Amniotic epithelial cell (primary cell): ENCODE measurements around the gene ABLIM1.

ENCODE experiments used
- DNase-seq: peaks from one replicate; pipeline ENCODE4 v3.0.0-alpha.2; 2010; ENCODE audit warnings: low read depth

The ABLIM1 gene

GRCh38 chr10:114389426-114389825, 268.6 kb downstream of the ABLIM1 start:
- peak; percentile 74 for DNase-seq

GRCh38 chr10:114388275-114388674, 269.8 kb downstream of the ABLIM1 start:
- no peak for DNase-seq

DNA sequence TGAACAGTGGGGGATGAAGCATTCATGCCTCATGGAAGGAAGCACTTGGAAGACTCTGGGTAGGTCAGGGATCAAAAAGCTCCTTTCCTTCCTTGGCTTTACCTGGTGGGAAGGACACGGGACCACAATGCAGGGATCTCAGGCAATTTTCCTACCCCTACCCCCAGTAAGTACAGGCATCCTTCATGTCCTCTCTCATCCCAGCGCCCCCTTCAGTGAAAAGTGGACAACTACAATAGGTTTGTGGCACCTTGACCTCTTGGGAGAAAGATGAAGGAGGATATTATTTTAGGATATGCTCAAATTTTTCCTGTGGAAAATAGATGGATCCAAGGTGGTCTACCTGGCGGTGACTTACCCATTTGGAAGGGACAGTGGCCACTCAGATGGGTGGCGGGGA, 270.3 kb downstream of the ABLIM1 start:
- DNase-seq, result no peak

DNA sequence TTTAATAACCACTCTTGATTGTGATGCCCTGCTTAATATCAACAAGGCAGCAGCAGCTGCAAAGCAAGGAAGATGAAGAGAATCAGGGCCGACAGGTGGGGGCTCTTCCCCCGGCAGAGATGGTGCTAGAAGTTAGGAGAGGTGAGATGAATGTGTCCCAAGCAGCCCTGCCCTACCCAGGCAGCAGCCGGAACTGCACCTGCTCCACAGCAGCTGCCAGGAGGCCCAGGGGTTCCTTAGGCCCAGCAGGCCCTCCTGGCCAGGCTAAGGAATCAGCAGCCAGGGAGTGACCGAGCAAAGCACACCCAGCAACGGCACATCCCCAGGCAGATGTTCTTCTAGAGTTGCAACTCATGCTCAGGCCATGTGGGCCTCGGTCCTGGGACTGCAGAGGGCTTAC, 271.6 kb downstream of the ABLIM1 start:
- no peak for DNase-seq

GRCh38 chr10:114385557-114385956, 272.5 kb downstream of the ABLIM1 start:
- no peak for DNase-seq

DNA sequence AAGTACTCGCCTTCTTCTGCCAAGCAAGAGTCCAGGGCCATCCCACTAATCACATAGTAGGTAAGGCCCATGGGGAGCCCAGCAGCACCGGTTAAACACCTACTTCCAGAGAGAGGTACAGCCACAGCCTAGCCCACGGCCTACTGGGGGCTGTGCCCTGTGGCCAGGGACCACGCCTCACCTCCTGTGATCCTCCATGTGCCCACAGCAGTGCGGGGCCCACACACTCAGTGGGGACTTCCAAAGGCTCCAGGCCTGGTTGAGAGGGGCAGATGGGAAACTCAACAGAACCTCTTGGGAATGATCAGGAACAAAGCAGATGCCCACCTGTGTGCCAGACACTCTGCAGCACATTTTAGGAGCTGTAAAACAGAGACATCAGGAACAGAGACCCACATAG, 273.5 kb downstream of the ABLIM1 start:
- DNase-seq, result no peak

DNA sequence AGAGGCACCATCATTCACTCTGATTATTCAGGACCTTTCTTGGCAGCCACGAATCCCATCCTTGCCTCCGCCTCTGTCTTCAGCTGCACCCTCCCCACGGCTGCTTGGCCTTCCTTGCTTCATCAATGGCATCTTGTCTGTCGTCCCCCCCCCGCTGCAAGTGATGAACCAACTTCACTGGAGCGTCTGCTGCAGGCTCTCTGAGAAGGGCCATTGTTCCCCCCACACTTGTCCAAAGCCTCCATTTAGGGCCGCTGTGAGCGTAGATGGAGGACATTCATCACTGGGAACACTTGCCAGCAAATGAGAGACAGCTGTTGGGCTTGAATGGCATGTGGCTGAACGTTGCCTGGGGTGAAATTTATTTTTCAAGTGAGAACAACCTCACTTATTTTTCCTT, 273.9 kb downstream of the ABLIM1 start:
- DNase-seq, result no peak
